ENCODE data around the gene MAP4K4.
"Not testable (repeated sequence)": the region's sequence is repeated elsewhere in the genome, so short reads cannot be mapped to it uniquely, and the experiment has no call there.

DNA sequence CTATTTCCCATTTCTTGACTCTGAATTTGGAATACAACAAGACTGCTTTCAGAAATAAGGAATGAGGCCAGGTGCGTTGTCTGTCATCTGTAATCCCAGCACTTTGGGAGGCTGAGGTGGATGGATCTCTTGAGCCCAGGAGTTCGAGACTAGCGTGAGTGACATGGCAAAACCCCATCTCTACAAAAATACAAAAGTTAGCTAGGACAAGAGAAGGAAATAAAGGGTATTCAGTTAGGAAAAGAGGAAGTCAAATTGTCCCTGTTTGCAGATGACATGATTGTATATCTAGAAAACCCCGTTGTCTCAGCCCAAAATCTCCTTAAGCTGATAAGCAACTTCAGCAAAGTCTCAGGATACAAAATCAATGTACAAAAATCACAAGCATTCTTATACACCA lies 51.0 kb downstream of the MAP4K4 start:
- not testable (repeated sequence) for TF ChIP-seq YY1 (IDR thresholded peaks at IDR 0.05; ENCODE audit: insufficient read depth, insufficient read length); ZNF274 (IDR thresholded peaks at IDR 0.05; ENCODE audit: low read depth, low read length)
